NCI-H1417 (cell line): ENCODE data around the gene SLC9A8.
"Not testable (repeated sequence)": the region's sequence is repeated elsewhere in the genome, so short reads cannot be mapped to it uniquely, and the experiment has no call there.

Experiments used
- DNase-seq, 3 experiments: peaks; one replicate each; lab custom pipeline; 2025; lab: John Stamatoyannopoulos, UW

Gene SLC9A8

DNA sequence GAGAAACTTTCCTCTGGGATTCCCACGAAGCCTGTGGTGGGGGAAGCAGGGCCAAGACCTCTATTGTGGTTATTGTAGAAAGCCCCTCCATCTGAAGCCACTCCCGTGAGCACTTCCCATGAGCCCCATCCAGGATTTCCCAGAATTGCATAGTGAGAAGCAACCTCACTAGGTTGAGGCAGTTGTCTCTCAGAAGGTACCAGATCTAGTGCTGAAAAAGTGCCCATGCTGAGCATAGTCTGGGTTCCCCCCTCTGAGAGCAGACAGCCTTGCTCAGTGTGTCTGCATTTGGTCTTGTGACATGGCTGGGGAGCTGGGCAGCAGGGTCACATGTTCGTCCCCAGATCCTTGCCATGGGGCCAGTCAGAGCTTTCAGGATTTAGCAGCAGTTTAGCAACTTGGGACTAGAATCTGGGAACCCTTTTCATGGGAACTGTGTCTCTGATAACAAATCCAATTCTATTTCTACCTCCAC lies 38.6 kb downstream of the SLC9A8 start:
- DNase-seq = no peak

DNA sequence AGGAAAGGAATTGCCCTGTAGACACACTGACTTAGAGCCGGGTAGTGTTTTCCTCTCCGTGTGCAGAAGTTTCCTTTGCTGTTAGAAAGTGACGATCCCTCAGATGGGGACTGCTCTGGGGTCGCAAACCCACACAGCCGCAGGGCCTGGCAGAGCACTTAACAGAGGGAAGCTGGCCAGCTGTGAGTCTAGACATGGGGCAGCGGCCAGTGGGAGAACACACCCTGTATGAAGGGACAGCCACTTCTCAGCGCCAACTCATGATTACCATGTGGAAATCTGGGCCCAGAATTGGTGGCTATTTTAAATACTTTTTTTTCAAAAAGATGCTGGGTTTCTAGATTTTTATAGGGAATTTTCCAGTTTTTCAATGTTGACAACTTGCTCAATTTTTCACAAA lies 39.4 kb downstream of the SLC9A8 start:
- no peak for DNase-seq

DNA sequence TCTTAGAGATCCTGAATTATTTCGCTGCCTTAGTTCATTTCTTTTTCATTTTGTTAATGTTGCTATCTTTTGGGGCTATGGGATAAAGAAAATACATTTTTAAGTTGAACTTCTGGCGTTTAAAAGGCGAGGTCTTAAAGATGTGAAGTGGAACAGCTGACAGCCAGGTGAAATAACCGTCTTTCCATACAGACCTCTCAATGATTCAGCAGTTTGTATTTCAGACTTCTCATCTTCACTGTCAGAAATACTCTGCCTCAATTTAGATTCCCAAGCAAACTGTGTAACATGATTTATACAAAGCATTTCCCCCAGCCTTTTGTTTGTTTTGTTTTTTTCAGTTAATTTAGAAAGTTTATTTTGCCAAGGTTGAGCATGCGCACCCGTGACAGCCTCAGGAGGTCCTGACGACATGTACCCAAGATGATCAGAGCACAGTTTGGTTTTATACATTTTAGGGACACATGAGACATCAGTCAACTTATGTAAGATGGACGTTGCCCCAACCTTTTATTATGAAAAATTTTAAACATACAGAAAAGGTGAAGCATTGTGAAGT lies 40.0 kb downstream of the SLC9A8 start:
- DNase-seq = no peak

DNA sequence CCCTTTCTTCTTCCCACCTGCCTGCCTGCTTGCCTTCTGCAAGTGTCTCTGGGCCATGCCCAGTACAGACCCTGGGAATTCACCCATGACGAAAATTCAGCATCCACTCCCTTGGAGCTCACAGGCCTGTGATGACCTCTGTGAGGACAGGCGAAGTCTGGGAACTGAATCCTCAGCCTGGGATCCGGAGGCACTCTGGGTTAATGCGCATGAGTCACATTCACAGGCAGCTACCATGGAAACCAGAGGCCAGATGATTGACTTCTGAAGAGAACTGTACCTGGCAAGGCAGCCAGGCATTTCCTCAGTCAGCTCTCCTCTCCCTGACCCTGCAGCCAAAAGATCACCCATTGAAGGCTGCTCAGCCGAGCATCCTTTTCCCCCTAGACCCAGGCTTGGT lies 41.0 kb downstream of the SLC9A8 start:
- peak in 2 of 3 experiments; percentile 19 to 29 for DNase-seq

DNA sequence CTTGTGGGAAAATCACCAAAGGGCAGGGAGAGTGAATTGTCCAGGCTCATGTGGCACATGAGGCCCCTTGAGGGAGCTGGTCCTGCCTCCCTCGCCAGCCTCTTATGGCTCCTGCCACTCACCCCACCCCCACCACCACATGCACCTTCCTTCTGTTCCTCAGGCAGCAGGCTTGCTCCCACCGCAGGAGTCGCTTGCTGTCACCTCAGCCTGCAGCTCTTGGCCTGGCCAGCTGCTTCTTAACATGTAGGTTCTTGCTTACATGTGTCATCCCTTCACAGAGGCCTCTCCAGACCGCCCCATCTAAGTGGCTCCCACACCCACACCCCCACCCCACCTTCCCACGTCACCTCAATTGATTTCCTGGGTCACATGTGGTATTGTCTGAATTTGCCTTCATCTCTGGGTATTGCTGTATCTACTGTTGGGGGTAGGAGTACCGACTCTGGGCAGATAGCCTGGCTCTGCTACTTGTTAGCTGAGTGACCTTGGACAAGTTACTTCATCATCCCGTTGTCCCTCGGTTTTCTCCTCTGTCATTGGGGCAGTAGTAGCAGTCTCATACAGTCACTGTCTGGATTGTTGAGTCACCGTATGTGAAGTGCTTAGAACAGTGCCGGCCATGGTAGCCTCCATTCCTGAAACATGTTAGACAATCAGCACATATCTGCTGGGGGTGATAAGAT lies 41.7 kb downstream of the SLC9A8 start:
- DNase-seq = no peak

DNA sequence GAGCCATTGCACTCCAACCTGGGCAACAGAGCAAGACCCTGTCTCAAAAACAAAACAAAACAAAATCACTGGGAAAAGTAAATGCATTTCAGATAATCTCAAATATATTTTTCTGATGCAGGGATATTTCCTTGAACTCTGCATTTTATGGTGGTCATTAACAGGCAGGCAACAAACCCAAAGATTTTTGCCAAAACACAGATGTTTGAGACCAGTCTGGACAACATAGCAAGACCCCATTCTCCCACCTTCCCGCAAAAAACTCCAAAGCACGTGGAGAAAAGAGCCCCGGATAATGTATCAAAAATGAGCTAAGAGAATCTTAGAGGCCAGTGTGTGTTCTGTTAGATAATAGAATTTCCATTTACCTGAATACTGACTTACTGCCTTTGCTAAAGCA lies 44.3 kb downstream of the SLC9A8 start:
- DNase-seq = no peak

DNA sequence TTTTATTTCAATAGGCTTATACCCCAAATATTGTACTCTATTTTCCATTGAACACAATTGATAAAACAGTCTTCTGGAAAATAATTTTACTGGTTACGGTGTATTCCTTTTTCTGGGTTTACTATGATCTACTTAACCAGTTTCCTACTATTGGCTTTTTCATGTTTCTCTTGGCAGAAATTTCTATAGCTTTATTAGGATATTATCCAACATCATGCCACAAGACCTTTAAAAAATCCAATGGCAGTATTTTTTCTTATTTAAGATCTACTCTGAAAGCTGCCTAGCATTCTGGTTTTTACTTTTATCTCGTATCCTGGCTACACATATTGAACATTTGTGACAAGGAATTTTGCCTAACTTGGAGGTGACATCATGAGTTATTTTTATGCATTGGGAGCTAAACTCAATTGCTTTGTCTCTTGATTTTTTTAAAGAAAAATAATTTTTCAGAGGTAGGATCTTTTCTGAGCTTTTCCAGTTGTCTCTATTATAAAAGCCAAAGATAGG lies 45.5 kb downstream of the SLC9A8 start:
- DNase-seq = no peak

DNA sequence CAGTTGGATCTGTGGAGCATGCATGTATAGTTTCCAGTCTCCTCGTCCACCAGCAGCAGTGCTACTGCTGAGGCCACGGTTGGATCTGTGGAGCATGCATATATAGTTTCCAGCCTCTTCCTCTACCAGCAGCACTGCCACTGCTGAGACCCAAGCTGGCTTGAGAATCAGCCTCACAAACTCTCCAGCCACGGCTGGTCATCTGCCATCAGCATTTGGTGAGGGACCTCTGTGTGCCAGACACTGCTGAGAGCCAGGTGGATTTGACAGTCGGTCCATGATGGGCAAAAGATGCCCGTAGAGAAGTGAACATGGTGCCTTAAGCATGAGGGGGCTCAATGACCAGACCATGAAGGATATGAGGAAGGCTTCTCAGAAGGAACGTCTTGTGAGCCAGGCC lies 46.4 kb downstream of the SLC9A8 start:
- no peak for DNase-seq

DNA sequence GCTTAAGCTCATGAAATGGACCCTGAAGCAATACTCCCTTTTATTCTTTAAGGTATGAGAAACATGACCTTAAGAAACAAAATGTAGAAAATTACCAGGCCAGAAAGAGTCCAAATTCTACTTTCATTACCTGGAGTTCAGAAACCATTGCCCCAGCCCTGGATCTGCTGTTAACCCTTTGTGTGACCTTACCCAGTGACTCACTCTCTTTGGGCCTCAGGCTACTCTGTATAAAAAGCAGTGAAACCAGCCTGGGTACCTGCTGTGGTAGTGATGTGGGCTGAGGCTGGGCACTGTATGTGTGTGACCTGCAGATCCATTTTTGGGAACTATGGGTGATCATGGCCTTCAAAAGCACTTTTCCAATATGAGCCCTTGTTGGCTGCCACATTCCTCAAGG lies 47.2 kb downstream of the SLC9A8 start:
- DNase-seq = peak in 1 of 3 experiments; percentile 15

DNA sequence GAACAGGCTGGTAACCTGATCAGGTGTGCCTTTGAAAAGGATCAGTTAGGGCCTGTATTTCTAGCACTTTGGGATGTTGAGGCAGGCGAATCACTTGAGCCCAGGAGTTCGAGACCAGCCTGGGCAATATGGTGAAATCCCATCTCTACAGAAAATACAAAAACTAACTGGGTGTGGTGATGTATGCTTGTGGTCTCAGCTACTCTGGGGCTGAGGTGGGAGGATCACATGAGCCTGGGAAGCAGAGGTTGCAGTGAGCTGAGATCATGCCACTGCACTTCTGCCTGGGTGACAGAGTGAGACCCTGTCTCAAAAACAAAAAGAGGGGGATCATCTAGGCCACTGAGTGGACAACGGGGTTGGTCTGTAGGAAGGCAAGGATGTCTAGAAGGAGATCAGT lies 48.6 kb downstream of the SLC9A8 start:
- not testable (repeated sequence) for DNase-seq

DNA sequence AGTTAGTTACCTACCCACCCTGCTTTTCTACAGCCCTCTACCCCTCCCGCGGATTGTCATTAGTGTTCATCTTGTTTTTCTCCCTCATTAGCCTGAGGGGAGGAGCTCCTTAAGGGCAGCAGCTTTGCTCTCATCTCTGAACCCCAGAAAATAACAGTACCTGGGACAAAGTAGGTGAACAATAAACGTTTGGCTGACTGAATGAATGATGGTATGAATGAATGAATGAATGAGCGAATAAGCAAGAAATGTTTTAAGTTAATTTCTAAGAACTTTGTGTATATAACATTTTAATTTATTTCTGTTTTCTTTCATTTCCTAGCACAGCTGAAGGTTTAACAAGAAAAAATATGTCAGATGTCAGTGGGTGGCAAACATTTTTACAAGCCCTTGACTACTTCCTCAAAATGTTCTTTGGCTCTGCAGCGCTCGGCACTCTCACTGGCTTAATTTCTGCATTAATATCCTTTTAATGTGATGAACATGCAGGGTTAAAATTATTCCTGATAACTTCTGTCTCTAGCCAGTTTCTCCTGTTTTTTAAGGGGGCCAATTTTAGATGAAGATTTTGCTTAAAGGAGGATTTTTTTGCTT lies 50.1 kb downstream of the SLC9A8 start:
- DNase-seq = no peak

DNA sequence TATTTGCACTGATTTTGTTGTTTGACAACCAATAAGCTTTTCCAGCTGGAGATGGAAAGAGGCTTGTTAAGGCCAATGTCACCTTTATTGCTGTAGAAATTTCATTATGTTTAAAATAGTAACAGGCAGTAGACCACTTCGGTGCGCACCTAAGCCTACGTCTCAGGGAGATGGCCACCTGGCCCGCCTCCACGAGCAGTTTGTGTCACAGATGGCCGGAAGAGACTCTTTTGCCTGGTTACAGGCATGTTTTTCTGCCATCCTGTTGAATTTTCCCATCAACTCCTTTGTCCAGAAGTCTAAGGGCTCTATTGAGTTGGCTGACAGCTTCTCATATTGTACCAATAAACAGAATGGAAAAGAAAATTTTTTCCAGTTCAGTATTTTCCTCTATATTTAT lies 51.0 kb downstream of the SLC9A8 start:
- DNase-seq = no peak

DNA sequence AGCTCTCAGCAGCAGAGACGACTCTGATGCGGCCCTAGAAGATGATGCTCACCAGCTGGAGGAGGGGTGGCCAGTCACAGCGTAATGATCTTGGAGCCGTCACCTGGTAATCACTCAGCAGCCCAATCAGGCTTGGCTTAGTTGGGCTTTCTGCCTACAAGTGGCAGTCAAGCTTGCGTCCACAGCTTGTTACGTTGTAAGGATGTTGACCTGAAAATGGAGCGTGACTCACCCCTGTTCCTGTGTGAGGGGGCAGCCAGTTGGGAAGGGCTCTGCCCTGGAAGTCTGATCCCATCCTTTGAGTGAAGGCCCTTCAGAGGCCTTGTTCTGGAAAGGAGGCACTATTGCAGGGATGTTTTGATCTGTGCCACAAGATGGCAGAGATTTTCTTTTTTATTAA lies 52.9 kb downstream of the SLC9A8 start:
- no peak for DNase-seq

DNA sequence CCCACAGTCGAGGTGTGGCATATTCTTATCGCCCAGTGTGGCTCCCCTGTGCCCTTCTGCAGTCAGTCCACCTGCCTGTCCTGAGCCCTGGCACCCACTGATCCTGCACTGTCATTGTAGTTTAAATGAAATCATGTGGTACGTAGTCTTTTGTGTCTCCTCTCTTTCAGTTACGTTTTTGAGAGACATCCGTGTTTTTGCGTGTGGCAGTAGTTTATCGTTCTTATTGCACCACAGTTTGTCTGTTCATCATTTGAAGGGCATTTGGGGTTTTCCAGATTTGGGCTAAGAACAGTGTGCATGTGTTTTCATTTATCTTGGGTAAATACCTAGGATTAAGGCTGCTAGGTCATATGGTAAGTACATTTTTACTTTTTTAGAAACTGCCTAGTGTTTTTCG lies 53.4 kb downstream of the SLC9A8 start:
- DNase-seq = no peak

DNA sequence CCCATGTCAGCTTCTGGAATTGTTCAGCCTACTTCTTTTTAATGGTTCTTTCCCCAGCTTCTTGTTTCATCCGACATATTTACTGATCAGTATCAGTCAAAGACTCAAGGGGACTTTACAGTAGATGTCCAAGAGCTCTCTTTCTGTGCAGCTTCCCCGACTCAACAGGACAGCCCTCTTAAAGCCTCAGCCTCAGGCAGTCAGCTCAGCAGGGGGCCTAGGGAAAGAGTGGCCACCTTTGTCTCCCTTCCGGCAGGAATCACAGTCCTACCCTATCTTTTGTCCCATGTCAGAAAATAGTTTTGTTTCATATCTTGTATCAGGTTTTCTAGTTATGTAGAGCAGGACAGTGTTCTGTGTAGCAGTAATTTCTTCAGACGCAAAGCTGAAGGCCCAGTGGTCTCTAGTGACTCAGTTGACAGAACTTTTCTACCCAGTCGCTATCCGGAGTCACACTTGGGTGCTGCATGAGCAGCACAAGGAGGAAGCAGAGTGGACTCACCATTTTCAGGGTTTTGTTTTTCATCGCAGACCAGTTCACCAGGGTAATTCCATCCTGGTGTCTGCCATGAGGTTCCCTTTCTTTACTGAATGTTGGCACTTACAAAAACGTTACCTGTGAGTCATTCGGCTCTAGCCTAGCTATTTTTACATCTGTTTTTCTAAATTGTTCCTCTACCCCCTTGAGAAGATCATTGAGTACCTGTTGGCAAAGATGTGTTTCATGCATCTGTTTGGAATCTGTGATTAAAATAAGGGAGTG lies 55.0 kb downstream of the SLC9A8 start:
- DNase-seq = peak in 2 of 3 experiments; percentile 13 to 46

DNA sequence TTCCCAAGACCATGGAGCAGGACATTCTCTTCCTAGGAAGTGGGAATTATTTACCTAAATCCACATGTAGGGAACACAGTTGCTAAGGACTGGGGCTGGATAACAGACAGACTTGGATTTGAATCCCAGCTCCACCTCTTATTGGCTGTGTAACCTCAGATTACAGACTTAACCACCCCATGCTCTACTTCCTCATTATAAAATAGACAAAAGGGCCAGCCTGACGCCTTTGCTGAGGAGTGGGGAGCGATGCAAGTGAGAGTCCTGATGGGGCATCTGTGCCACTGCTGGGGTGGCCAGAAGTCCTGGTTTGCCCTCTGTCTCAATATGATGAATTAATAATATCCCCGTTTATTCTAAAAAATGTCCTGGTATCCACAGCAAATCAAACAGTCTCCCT lies 55.9 kb downstream of the SLC9A8 start:
- DNase-seq = no peak

DNA sequence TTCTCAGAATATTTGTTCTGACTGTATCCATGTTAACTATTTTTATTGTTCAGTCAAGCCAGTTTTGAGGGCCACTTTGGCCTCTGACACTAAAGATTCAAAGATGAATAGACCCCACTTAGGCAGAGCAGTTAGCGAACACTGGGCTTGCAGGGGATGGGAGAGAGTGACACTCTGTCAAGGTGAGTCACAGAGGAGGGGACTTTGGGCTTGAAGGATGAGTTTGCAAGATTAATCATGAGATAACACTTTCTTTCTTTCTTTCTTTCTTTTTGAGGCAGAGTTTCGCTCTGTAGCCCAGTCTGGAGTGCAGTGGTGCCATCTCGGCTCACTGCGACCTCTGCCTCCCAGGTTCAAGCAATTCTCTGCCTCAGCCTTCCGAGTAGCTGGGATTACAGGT lies 56.3 kb downstream of the SLC9A8 start:
- no peak for DNase-seq

DNA sequence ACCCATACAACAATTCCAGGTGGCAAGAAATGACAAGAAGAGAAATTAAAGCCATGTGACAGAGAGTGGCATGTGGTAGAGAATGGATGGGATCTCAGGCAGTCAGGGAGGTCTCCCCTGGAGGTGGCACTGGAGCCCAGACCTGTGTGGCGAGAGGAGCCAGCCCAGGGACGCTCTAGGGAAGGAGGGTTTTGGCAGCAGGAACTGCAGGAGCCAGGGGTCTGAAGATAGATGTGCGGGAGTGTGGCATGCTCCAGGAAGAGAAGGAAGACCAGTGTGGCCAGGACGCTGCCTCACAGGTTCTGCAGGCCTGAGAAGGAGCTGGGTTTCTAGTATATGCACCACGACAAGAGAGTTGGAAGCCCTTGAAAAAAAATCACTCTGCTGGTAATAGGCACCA lies 57.6 kb downstream of the SLC9A8 start:
- no peak for DNase-seq

DNA sequence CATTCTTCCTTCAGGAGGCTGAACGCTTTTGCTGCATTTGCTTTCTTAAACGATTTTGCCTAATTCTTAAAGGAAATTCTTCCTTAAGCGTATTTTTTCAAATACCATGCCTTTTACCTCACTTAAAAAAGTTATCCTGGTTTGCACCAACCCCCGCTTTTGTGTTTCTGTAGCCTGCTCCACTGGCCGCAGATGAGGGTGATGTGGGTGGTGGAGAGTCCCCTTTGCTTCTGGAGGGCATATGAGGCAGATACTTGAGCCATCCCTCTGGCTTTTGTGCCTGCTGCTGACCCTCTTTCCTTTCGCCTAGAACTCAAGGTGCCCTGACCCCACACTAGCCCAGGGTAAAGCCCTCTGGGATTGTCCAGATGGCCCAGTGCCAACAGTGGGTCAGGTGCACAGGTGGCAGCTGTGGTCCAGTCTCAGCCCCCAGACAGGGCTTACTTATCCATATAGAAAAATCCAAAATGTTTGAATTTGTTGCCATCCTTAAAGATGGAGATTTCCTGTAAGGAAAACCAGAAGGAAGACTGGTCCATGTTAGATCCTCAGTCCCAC lies 58.8 kb downstream of the SLC9A8 start:
- no peak for DNase-seq

DNA sequence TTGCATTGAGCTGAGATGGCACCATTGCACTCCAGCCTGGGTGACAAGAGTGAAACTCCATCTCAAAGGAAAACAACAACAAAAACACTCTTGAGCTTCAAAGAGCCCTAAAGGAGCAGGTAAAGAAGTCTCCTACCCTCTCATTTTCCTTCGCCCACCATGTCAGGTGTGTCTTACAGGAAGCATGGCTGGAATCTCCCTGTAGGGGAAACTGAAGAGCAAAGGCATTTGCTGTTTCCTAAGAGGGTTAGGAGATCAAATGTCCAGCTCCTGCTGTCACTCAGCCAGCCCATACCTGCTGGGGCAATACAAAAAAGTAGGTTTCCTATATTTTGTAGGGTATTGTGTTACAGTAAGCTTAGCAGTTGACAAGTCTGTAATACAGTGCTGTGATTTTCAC lies 59.4 kb downstream of the SLC9A8 start:
- no peak for DNase-seq

DNA sequence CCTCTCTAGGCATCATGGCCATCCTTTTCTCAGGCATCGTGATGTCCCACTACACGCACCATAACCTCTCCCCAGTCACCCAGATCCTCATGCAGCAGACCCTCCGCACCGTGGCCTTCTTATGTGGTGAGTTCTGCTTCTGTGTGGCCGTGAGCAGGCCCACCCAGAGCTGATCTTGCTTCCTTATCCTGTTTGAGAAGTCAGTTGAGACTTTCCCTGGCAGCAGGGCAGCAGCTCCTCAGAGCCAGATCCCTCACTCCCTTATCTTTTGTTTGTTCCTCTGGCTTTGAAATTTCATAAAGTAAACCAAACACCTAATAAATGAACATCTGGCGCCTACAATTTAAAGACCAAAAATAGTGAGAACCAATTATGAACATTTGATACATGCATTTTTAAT lies 62.1 kb downstream of the SLC9A8 start:
- DNase-seq = no peak

DNA sequence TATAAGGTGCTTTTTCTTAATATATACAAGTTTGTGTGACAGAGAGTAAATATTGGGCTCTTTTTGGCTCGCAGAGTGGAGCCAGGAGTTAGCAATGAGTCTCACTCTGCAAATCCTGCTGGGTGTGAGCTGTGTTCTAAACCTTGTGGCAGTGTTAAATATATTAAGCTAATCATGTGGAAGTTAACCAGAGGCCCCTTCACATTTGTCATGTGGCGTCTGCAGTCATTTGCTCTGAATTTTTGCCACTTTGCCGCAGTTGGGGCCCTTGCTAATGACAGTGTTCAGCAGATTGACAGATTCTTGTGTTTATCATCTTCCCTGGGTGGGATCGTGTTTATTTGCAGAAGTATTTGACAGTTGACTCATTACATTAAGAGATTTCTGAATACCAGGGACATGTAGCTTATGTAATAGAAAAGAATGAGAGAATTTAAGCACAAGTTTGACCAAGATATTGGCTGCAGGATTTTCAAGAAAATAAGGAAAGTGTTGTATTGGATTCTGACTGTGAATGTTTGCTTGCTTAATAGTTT lies 64.8 kb downstream of the SLC9A8 start:
- peak in 2 of 3 experiments; percentile 61 to 87 for DNase-seq
